GM12891 (cell line): ENCODE measurements around the gene LIPC.

ENCODE experiments used
- POLR2A ChIP-seq: IDR thresholded peaks from 2 replicates; pipeline ENCODE4 v1.6.1; 2011; ENCODE audit warnings: low read depth, low read length, control low read depth
- SPI1 ChIP-seq: IDR thresholded peaks from 2 replicates; pipeline ENCODE4 v1.6.1; 2011; ENCODE audit warnings: low read depth, low read length, control low read depth
- TAF1 ChIP-seq: IDR thresholded peaks from 2 replicates; pipeline ENCODE4 v1.6.1; 2011; ENCODE audit warnings: low read depth, low read length, control low read depth

DNA sequence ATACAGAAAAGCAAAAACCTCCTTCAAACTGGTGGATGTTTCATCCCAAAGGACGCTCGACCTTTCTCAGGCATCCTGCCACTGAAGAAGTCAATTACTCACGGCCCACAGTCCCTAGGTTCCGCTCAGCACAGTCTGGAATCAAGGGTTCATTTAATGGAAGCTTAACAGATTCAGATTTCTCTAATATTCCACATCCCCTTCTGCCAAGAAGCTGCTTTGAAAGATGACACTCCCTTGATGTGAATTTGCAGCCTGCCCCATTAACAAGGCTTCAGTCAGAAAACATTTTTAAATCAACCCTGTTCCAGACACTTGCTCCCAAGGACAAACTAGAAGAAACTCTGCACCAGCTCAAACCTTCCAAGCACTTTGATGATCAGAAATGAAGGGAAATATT lies 81.2 kb downstream of the LIPC start:
- TF ChIP-seq POLR2A (no peak), SPI1 (no peak), TAF1 (no peak)
